Activated CD8-positive, alpha-beta memory T cell treated with anti-CD3 and anti-CD28 coated beads, Interleukin-2, amount 50 U/mL, for 48 hours (primary cell): ENCODE measurements around the gene CLEC11A.
"Not testable (repeated sequence)": the region's sequence is repeated elsewhere in the genome, so short reads cannot be mapped to it uniquely, and the experiment has no call there.

Source experiments
- DNase-seq: peaks from one replicate; pipeline ENCODE4 v3.0.0-alpha.2; 2020

CLEC11A gene

DNA sequence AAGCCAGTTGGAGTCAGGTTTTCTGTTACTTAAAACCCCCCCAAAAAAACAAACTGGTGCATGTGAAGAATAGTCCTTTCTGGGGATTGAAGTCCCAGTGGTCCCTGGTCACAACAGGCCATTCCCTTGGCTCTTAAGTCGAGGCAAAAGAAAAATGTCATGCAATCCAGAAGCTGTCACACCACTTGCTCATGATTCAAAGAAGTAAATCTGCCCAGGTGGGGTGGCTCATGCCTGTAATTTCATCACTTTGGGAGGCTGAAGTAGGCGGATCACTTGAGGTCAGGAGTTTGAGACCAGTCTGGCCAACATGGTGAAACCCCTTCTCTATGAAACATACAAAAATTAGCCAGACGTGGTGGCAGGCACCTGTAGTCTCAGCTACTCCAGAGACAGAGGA is 38.3 kb downstream of the CLEC11A start:
- not testable (repeated sequence) for DNase-seq

DNA sequence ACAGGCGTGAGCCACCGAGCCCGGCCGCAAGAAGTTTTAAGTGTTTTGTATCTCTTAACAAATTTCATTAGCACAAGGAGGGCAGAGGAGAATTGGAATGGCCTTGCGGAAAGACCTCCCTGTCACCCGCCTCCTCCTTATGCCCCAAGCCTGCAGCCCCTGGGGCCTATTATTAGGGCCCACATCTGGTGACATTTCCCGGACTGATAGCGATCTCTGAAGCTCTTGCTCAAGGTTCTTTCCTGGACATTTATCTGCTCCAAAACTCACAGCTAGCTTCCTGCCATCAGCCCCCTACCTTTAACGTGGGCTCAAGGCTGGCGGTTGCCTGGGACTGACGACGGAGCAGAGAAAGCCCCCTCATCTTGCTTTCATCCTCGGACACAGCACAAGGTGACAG is 40.4 kb downstream of the CLEC11A start:
- not testable (repeated sequence) for DNase-seq

DNA sequence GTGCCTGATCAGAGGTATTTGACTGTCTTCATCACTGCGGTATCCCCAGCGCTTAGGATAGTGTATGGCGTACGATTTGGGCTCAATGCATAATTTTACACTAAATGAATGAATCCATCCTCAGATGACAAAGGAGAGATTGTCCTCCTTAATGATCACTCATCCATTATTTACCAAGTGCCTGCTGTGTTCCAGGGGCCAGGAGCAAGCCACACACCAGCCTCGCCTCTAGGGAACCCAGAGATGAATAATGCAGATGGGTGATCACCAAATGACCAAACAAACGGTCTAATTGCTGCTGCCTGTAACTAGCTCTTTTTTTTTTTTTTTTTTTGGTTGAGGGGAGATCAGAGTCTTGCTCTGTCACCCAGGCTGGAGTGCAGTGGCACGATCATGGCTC is 41.2 kb downstream of the CLEC11A start:
- DNase-seq: no peak

DNA sequence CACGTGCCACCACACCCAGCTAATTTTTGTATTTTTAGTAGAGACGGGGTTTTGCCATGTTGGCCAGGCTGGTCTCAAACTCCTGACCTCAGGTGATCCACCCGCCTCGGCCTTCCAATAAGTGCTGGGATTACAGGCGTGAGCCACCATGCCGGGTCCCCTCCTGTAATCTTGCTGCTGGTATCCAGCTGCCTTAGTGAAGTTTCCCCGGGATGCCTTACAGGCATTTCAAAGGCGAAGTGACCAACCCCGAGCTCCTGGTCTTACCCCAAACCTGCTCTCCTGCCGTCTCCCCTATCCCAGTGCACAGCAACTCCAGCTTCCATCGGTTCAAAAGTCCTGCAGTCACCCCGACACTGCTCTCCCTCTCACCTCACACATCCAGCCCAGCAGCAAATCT is 43.6 kb downstream of the CLEC11A start:
- DNase-seq: not testable (repeated sequence)

DNA sequence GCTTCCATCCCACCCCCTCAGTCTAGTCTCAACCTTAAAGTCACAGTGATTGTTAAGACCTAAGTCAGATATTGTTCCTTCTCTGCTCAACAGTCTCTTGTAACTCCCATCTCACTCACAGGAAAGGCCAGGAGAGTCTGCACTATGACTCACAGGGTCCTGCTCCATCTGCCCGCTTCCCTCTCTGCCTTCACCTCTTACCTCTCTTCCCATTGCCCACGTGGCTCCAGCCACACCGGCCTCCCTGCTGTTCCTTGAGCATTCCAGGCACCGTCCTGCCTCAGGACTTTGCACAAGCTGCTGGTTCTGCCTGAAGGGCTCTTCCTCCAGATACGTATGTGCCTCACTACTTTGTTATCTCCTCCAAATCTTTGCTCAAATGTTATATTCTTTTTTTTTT is 44.1 kb downstream of the CLEC11A start:
- not testable (repeated sequence) for DNase-seq

DNA sequence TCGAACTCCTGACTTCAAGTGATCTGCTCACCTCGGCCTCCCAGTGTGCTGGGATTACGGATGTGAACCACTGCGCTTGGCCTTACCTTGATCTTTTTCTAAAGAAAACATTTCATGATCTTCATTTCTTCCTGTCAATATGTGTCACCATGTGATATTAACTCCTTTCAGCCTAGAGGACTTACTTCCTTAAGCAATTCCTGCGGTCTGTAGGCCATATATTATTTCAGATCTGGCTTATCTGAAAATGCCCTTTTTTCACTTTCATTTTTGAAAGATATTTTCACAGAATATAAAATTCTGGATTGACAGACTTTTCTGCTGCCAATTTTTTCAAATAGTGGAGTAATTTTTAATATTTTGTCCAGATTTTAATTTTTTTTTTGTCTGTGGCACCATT is 45.1 kb downstream of the CLEC11A start:
- DNase-seq: no peak

DNA sequence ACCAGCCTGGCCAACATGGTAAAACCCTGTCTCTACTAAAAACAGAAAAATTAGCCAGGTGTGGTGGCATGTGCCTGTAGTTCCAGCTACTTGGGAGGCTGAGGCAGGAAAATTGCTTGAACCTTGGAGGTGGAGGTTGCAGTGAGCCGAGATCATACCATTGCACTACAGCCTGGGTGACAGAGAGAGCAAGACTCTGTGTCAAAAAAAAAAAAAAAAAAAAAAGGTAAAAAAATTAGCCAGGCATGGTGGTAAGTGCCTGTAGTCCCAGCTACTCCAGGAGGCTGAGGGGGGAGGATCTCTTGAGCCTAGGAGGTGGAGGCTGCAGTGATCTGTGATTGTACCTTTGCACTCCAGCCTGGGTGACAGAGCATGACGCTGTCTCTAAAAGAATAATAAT is 47.0 kb downstream of the CLEC11A start, which contains the start of gene GPR32:
Gene GPR32, plus strand, starts transcription at position 301 of the 400 bp plus-strand sequence. CDS start 137 bp downstream, outside the sequence.
- DNase-seq: not testable (repeated sequence)

DNA sequence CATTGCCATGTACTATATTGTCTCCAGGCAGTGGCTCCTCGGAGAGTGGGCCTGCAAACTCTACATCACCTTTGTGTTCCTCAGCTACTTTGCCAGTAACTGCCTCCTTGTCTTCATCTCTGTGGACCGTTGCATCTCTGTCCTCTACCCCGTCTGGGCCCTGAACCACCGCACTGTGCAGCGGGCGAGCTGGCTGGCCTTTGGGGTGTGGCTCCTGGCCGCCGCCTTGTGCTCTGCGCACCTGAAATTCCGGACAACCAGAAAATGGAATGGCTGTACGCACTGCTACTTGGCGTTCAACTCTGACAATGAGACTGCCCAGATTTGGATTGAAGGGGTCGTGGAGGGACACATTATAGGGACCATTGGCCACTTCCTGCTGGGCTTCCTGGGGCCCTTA is 47.7 kb downstream of the CLEC11A start:
- DNase-seq: no peak

DNA sequence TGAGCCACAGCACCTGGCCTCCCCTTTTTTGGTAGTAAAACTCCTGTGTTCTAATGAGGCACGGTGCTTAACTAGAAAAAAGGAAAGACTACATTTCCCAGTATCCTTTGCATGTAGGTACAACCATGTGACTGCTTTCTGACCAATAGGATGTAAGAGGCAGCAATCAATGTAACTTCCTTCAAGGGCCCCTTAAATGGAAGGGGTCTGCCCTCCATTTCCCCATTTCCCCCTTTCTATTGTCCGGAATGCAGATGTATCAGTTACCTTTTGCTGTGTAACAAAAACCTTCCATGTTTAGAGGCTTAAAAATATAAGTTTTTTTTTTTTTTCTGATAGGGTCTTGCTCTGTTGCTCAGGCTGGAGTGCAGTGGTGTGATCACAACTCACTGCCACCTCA is 49.3 kb downstream of the CLEC11A start:
- DNase-seq: no peak

DNA sequence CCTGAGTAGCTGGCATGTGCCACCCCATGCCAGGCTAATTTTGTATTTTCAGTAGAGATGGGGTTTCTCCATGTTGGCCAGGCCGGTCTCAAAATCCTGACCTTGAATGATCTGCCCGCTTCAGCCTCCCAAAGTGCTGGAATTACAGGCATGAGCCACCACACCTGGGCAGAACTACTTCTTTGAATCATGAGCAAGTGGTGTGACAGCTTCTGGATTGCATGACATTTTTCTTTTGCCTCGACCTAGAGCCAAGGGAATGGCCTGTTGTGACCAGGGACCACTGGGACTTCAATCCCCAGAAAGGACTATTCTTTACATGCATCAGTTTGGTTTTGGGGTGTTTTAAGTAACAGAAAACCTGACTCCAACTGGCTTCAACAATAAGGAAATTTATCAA is 49.7 kb downstream of the CLEC11A start:
- not testable (repeated sequence) for DNase-seq

DNA sequence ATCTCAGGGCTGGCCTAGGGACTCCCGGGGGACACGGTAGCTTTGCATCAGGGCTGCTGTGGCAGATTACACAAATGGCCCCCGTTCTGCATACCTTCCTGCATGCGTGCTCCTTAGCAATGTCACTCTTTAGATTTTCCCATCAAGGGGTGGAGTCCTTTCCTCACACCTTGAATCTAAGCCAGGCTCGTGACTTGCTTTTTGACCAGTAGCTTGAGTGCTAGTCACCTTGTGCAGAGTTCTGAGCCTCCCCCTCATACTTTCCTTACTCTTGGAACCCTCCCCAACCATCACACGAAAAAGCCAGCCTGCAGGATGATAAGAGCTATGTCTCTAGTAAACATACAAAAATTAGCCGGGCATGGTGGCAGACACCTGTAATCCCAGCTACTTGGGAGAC is 50.3 kb downstream of the CLEC11A start:
- not testable (repeated sequence) for DNase-seq
